BJ (cell line): Measurements from ENCODE around the gene F2RL2. TPM values are rescaled to one million over a fixed set of nuclear protein-coding genes. Genes with fewer than 3 reads are reported as not detected.
A peak's percentile ranks its signal among the peaks of the same experiment; 100 is the strongest.

ENCODE experiments used
- CTCF ChIA-PET: fragments of 350-600 bp; formaldehyde crosslinking; extraction: SDS; loops from one replicate; lab custom pipeline; 2021; ENCODE audit warnings: antibody characterized with exemption, inconsistent platforms; lab: Yijun Ruan, JAX
- POLR2A ChIA-PET: fragments of 300-600 bp; sonication (Branson Sonifier 250); formaldehyde crosslinking; extraction: SDS; loops from one replicate; lab custom pipeline; 2021; ENCODE audit warnings: antibody characterized with exemption; lab: Charles Lee
- DNase-seq: peaks from one replicate; pipeline ENCODE4 v3.0.0-alpha.2; 2011; ENCODE audit warnings: low read depth
- H3K27me3 ChIP-seq: 2 replicates; pipeline ENCODE4 v1.6.0; 2011; ENCODE audit warnings: low read length; ENCODE audit not compliant: control insufficient read depth, insufficient read depth
- H3K36me3 ChIP-seq: 2 replicates; pipeline ENCODE4 v1.5.1; 2011; ENCODE audit warnings: low read length; ENCODE audit not compliant: control insufficient read depth, insufficient read depth
- H3K4me3 ChIP-seq: 2 replicates; pipeline ENCODE4 v1.5.1; 2011; ENCODE audit warnings: low read depth, mild to moderate bottlenecking, control low read depth, low read length
- CTCF ChIP-seq: IDR thresholded peaks from 2 replicates; pipeline ENCODE4 v1.5.1; 2011; ENCODE audit warnings: low read depth, mild to moderate bottlenecking, control low read depth, inconsistent platforms, low read length, moderate library complexity; ENCODE audit not compliant: insufficient read depth
- polyA plus RNA-seq: library from polyadenylated mRNA; depleted of rRNA; stranded (reverse); fragments of >200 nt; gene quantifications from 2 replicates; pipeline ENCODE4 v1.2.3, GENCODE V29; 2011

F2RL2 gene
- polyA plus RNA-seq, 1 experiment, result 48.8 TPM

GRCh38 chr5:76585783-76586217 lies 37.4 kb downstream of the F2RL2 start:
- no peak for DNase-seq
- Histone ChIP-seq H3K4me3 (no peak overlapping the region), H3K27me3 (peaks cover 7% of the 10 kb centered on the region), H3K36me3 (no peaks in the 10 kb centered on the region)
- no peak for TF ChIP-seq CTCF
- POLR2A ChIA-PET, result no interaction called here
- CTCF ChIA-PET, result no interaction called here

- H3K36me3 ChIP-seq, result no peaks in the 10 kb centered on the region
- peaks cover 7% of the 10 kb centered on the region for H3K27me3 ChIP-seq
- no peak overlapping the region for H3K4me3 ChIP-seq
- ChIA-PET POLR2A (no interaction called here), CTCF (interaction anchor here (0.6 to 3.0 kb wide), 13 partner anchors 9 to 189 kb away, joined by 3 to 10 read pairs (median 3); no protein-coding TSS in a partner anchor)
- no peak for DNase-seq
- TF ChIP-seq CTCF, result peak; percentile 33; the same call in 1 of the 2 replicates
Observed at GRCh38 chr5:76583163-76584047, 39.8 kb downstream of the F2RL2 start.

- H3K27me3 ChIP-seq, result peaks cover 7% of the 10 kb centered on the region
- DNase-seq, result no peak
- H3K36me3 ChIP-seq, result no peaks in the 10 kb centered on the region
- ChIA-PET POLR2A (no interaction called here), CTCF (interaction anchor here (0.7 to 3.0 kb wide), 8 partner anchors 9 to 58 kb away, joined by 3 to 10 read pairs (median 3); no protein-coding TSS in a partner anchor)
- no peak for TF ChIP-seq CTCF
- H3K4me3 ChIP-seq, result no peak overlapping the region
Observed at GRCh38 chr5:76582230-76583162, 40.7 kb downstream of the F2RL2 start.

GRCh38 chr5:76580981-76581380 lies 42.2 kb downstream of the F2RL2 start:
- Histone ChIP-seq H3K4me3 (no peak overlapping the region), H3K27me3 (peaks cover 4% of the 10 kb centered on the region), H3K36me3 (no peaks in the 10 kb centered on the region)
- TF ChIP-seq CTCF, result no peak
- DNase-seq, result no peak
- CTCF ChIA-PET, result interaction anchor here (1.3 to 3.0 kb wide), 2 partner anchors 9 to 17 kb away, joined by 4 to 10 read pairs; no protein-coding TSS in a partner anchor
- POLR2A ChIA-PET, result no interaction called here
